Measurements from ENCODE around the gene UNKL. TPM values are rescaled to one million over a fixed set of nuclear protein-coding genes. Genes with fewer than 3 reads are reported as not detected.

The UNKL gene
- total RNA-seq, 1 donor from 2014 or later: 30.7 TPM

- DNase-seq: peak; percentile 78
- peak overlapping the region; percentile 79 for H3K27ac Mint-ChIP-seq (ENCODE audit: unreplicated experiment)
- H3K27me3 Mint-ChIP-seq (ENCODE audit: unreplicated experiment): peaks cover 6% of the 10 kb centered on the region
Measured at GRCh38 chr16:1426734-1427471, 12.4 kb upstream of the UNKL start.

GRCh38 chr16:1425616-1426370 lies 11.3 kb upstream of the UNKL start:
- Mint-ChIP-seq H3K9me3 (ENCODE audit: unreplicated experiment) (peaks cover 3% of the 10 kb centered on the region), H3K36me3 (ENCODE audit: unreplicated experiment) (no peaks in the 10 kb centered on the region), H3K27ac (ENCODE audit: unreplicated experiment) (peak overlapping the region; percentile 73), H3K27me3 (ENCODE audit: unreplicated experiment) (peaks cover 7% of the 10 kb centered on the region), H3K4me1 (ENCODE audit: low read depth, unreplicated experiment) (peaks cover 9% of the 10 kb centered on the region), H3K4me3 (ENCODE audit: unreplicated experiment) (no peak overlapping the region)
- no peak for DNase-seq
- no peak for TF ChIP-seq CTCF (IDR thresholded peaks at IDR 0.05; ENCODE audit: partially characterized antibody, unreplicated experiment)

More at GRCh38 chr16:1426734-1427471, 12.4 kb upstream of the UNKL start:
- Mint-ChIP-seq H3K4me3 (ENCODE audit: unreplicated experiment) (peak overlapping the region; percentile 52), H3K4me1 (ENCODE audit: low read depth, unreplicated experiment) (peaks cover 9% of the 10 kb centered on the region), H3K9me3 (ENCODE audit: unreplicated experiment) (no peaks in the 10 kb centered on the region), H3K36me3 (ENCODE audit: unreplicated experiment) (no peaks in the 10 kb centered on the region)
- peak; percentile 9 for TF ChIP-seq CTCF (IDR thresholded peaks at IDR 0.05; ENCODE audit: partially characterized antibody, unreplicated experiment)

- H3K4me3 Mint-ChIP-seq (ENCODE audit: unreplicated experiment): no peak overlapping the region
- peaks cover 11% of the 10 kb centered on the region for H3K9me3 Mint-ChIP-seq (ENCODE audit: unreplicated experiment)
- H3K36me3 Mint-ChIP-seq (ENCODE audit: unreplicated experiment): no peaks in the 10 kb centered on the region
- DNase-seq: no peak
- H3K27me3 Mint-ChIP-seq (ENCODE audit: unreplicated experiment): peaks cover 9% of the 10 kb centered on the region
- TF ChIP-seq CTCF (IDR thresholded peaks at IDR 0.05; ENCODE audit: partially characterized antibody, unreplicated experiment): no peak
- H3K27ac Mint-ChIP-seq (ENCODE audit: unreplicated experiment): no peak overlapping the region
- H3K4me1 Mint-ChIP-seq (ENCODE audit: low read depth, unreplicated experiment): peaks cover 9% of the 10 kb centered on the region
Measured at GRCh38 chr16:1424028-1424427, 9.5 kb upstream of the UNKL start.

GRCh38 chr16:1422076-1422475 lies 7.6 kb upstream of the UNKL start:
- TF ChIP-seq CTCF (IDR thresholded peaks at IDR 0.05; ENCODE audit: partially characterized antibody, unreplicated experiment): no peak
- peaks cover 11% of the 10 kb centered on the region for H3K9me3 Mint-ChIP-seq (ENCODE audit: unreplicated experiment)
- H3K27ac Mint-ChIP-seq (ENCODE audit: unreplicated experiment): peak overlapping the region; percentile 52
- peak overlapping the region; percentile 73 for H3K4me3 Mint-ChIP-seq (ENCODE audit: unreplicated experiment)
- H3K27me3 Mint-ChIP-seq (ENCODE audit: unreplicated experiment): peaks cover 8% of the 10 kb centered on the region
- H3K36me3 Mint-ChIP-seq (ENCODE audit: unreplicated experiment): no peaks in the 10 kb centered on the region
- no peak for DNase-seq
- H3K4me1 Mint-ChIP-seq (ENCODE audit: low read depth, unreplicated experiment): peaks cover 10% of the 10 kb centered on the region

- no peaks in the 10 kb centered on the region for H3K36me3 Mint-ChIP-seq (ENCODE audit: unreplicated experiment)
- H3K4me3 Mint-ChIP-seq (ENCODE audit: unreplicated experiment): peak overlapping the region; percentile 94
- H3K27ac Mint-ChIP-seq (ENCODE audit: unreplicated experiment): peak overlapping the region; percentile 64
- peaks cover 13% of the 10 kb centered on the region for H3K9me3 Mint-ChIP-seq (ENCODE audit: unreplicated experiment)
- DNase-seq: no peak
- TF ChIP-seq CTCF (IDR thresholded peaks at IDR 0.05; ENCODE audit: partially characterized antibody, unreplicated experiment): no peak
- peaks cover 9% of the 10 kb centered on the region for H3K27me3 Mint-ChIP-seq (ENCODE audit: unreplicated experiment)
- peaks cover 2% of the 10 kb centered on the region for H3K4me1 Mint-ChIP-seq (ENCODE audit: low read depth, unreplicated experiment)
Measured at GRCh38 chr16:1420111-1420539, 5.6 kb upstream of the UNKL start.
